Measurements from ENCODE around the gene REM1.

- TF ChIP-seq CTCF (IDR thresholded peaks at IDR 0.05) (no peak), POLR2A (IDR thresholded peaks at IDR 0.05) (no peak)
These were observed 49.3 kb upstream of the REM1 start for GRCh38 chr20:31425797-31426196.
